Measurements from ENCODE around the gene TKT.
A peak's percentile ranks its signal among the peaks of the same experiment; 100 is the strongest.
"Not testable (repeated sequence)": the region's sequence is repeated elsewhere in the genome, so short reads cannot be mapped to it uniquely, and the experiment has no call there.

The TKT gene

DNA sequence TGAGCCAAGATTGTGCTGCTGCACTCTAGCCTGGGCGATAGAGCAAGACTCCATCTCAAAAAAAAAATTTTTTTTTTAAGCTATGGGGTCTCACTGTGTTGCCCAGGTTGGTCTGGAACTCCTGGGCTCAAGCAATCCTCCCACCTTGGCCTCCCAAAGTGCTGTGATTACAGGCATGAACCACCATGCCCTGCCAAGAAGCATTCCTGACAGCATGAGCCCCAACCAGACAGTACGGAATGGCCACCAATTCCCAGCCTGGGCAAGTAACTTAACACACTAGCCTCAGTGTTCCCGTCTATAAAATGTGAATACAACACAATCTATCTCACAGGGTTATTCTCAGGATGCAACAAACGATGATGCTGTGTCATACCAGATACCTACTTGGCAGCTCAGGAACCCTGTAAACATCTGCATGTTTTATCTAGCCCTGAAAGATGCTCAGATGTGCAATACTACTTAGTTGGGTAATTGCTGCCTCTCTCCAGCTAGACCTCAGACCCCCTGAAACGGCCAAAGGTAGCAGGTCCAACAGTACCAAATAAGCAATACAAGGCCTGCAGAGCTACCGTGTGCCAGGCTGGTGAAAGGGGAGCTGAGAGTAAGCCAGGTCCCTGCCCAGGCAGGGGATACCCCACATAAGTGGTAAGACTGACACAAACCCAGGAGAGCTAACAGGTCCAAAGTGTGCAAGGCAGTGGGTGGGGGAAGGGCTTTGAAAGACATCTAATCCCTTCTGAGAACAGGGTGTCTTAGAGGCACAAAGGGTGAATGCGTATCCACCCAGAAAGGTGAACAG is 1.9 kb downstream of the TKT start:
- TF ChIP-seq, protein P1, sequence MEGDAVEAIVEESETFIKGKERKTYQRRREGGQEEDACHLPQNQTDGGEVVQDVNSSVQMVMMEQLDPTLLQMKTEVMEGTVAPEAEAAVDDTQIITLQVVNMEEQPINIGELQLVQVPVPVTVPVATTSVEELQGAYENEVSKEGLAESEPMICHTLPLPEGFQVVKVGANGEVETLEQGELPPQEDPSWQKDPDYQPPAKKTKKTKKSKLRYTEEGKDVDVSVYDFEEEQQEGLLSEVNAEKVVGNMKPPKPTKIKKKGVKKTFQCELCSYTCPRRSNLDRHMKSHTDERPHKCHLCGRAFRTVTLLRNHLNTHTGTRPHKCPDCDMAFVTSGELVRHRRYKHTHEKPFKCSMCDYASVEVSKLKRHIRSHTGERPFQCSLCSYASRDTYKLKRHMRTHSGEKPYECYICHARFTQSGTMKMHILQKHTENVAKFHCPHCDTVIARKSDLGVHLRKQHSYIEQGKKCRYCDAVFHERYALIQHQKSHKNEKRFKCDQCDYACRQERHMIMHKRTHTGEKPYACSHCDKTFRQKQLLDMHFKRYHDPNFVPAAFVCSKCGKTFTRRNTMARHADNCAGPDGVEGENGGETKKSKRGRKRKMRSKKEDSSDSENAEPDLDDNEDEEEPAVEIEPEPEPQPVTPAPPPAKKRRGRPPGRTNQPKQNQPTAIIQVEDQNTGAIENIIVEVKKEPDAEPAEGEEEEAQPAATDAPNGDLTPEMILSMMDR (IDR thresholded peaks at IDR 0.05; ENCODE audit: low read depth, low read length, missing control alignments), result no peak
- Histone ChIP-seq H3K36me3 (replicated peaks) (no peaks in the 10 kb centered on the region), H3K27me3 (replicated peaks) (no peaks in the 10 kb centered on the region), H3K4me3 (ENCODE audit: low read depth, low read length) (peak overlapping the region; percentile 95), H3K27ac (no peak overlapping the region)
- in situ Hi-C loops (cut with HindIII; ENCODE audit: low pct_ligation_motif_present, low sequenced_read_pairs), result no loop called here
- no peak for DNase-seq

GRCh38 chr3:53252947-53253322 is 2.9 kb downstream of the TKT start:
- DNase-seq; H3K36me3 ChIP-seq (replicated peaks); H3K27me3 ChIP-seq (replicated peaks); in situ Hi-C loops (cut with HindIII; ENCODE audit: low pct_ligation_motif_present, low sequenced_read_pairs); H3K27ac ChIP-seq: not testable (repeated sequence)
- H3K4me3 ChIP-seq (ENCODE audit: low read depth, low read length), result peak overlapping the region; percentile 12

GRCh38 chr3:53252096-53252946 is 3.5 kb downstream of the TKT start:
- TF ChIP-seq, protein P1 (IDR thresholded peaks at IDR 0.05; ENCODE audit: low read depth, low read length, missing control alignments), result no peak
- no peak for DNase-seq
- Histone ChIP-seq H3K27me3 (replicated peaks) (no peaks in the 10 kb centered on the region), H3K36me3 (replicated peaks) (no peaks in the 10 kb centered on the region), H3K27ac (no peak overlapping the region), H3K4me3 (ENCODE audit: low read depth, low read length) (peak overlapping the region; percentile 3)
- in situ Hi-C loops (cut with HindIII; ENCODE audit: low pct_ligation_motif_present, low sequenced_read_pairs), result no loop called here

- H3K27ac ChIP-seq, result no peak overlapping the region
- TF ChIP-seq, protein P1 (IDR thresholded peaks at IDR 0.05; ENCODE audit: low read depth, low read length, missing control alignments), result no peak
- no peak overlapping the region for H3K4me3 ChIP-seq (ENCODE audit: low read depth, low read length)
Observed at GRCh38 chr3:53250881-53251605, 4.8 kb downstream of the TKT start.

DNA sequence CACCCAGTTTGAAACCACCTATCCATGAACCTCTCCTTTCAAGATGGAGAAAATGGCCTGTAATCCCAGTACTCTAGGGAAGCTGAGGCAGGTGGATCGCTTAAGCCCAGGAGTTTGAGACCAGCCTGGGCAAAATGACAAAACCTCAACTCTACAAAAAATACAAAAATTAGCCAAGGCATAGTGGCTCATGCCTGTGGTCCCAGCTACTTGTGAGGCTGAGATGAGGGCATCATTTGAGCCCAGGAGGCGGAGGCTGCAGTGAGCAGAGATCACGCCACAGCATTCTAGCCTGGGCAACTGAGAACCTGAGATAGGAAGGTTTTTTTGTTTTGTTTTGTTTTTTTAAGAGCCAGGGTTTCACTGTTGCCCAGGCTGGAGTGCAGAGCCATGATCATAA is 5.4 kb downstream of the TKT start:
- Histone ChIP-seq H3K27me3 (replicated peaks) (no peaks in the 10 kb centered on the region), H3K4me3 (ENCODE audit: low read depth, low read length) (no peak overlapping the region)

More at GRCh38 chr3:53250881-53251605, 4.8 kb downstream of the TKT start:
- Histone ChIP-seq H3K36me3 (replicated peaks) (peaks cover 4% of the 10 kb centered on the region), H3K27me3 (replicated peaks) (no peaks in the 10 kb centered on the region)
- no peak for DNase-seq
- in situ Hi-C loops (cut with HindIII; ENCODE audit: low pct_ligation_motif_present, low sequenced_read_pairs), result no loop called here

More for the DNA sequence above, 5.4 kb downstream of the TKT start:
- TF ChIP-seq, protein P1 (IDR thresholded peaks at IDR 0.05; ENCODE audit: low read depth, low read length, missing control alignments), result no peak
- no peak overlapping the region for H3K27ac ChIP-seq
- H3K36me3 ChIP-seq (replicated peaks), result peaks cover 7% of the 10 kb centered on the region
- in situ Hi-C loops (cut with HindIII; ENCODE audit: low pct_ligation_motif_present, low sequenced_read_pairs), result no loop called here
- no peak for DNase-seq
